A673 (cell line): ENCODE measurements around the gene PPCS. TPM values are rescaled to one million over a fixed set of nuclear protein-coding genes. Genes with fewer than 3 reads are reported as not detected.
"Not testable (repeated sequence)": the region's sequence is repeated elsewhere in the genome, so short reads cannot be mapped to it uniquely, and the experiment has no call there.

Source experiments
- BruUV-seq: library from RNA; stranded (reverse); fragments of 400-500 nt; replicated peaks from 2 replicates; lab custom pipeline; 2021; lab: Mats Ljungman, UMichigan
- CTCF ChIA-PET: fragments of 300-600 bp; sonication (Branson Sonifier 250); formaldehyde crosslinking; loops from one replicate; lab custom pipeline; 2022; ENCODE audit warnings: antibody characterized with exemption; lab: Charles Lee
- POLR2A ChIA-PET: fragments of 300-600 bp; sonication (Branson Sonifier 250); formaldehyde crosslinking; loops from one replicate; lab custom pipeline; 2022; ENCODE audit warnings: antibody characterized with exemption; ENCODE audit not compliant: low non-redundant PET; lab: Charles Lee
- DNase-seq: peaks from one replicate; pipeline ENCODE4 v3.0.0-alpha.2; 2015; ENCODE audit warnings: low spot score
- H3K27ac ChIP-seq: fragments of 200-600 bp; sonication (generic); 2 replicates; pipeline ENCODE4 v1.5.1; 2016; ENCODE audit warnings: mixed run types, low read depth, mild to moderate bottlenecking, mixed read lengths, antibody characterized with exemption, low read length; ENCODE audit not compliant: poor library complexity, severe bottlenecking
- H3K27me3 ChIP-seq: fragments of 200-600 bp; sonication (generic); replicated peaks from 2 replicates; pipeline ENCODE4 v1.6.1; 2017; ENCODE audit warnings: mixed run types, low read depth, mild to moderate bottlenecking, mixed read lengths, antibody characterized with exemption, low read length; ENCODE audit not compliant: insufficient read depth, poor library complexity
- H3K36me3 ChIP-seq: fragments of 200-600 bp; sonication (generic); 2 replicates; pipeline ENCODE4 v1.6.1; 2016; ENCODE audit warnings: mixed run types, mild to moderate bottlenecking, mixed read lengths, antibody characterized with exemption, low read length; ENCODE audit not compliant: insufficient read depth, poor library complexity, severe bottlenecking
- H3K4me1 ChIP-seq: fragments of 200-600 bp; sonication (generic); 2 replicates; pipeline ENCODE4 v1.6.1; 2017; ENCODE audit warnings: mixed run types, mild to moderate bottlenecking, mixed read lengths, antibody characterized with exemption, low read length; ENCODE audit not compliant: insufficient read depth, poor library complexity, severe bottlenecking
- H3K4me3 ChIP-seq: fragments of 200-600 bp; sonication (generic); 2 replicates; pipeline ENCODE4 v1.5.1; 2016; ENCODE audit warnings: low read depth, mixed run types, mild to moderate bottlenecking, mixed read lengths, low read length; ENCODE audit not compliant: poor library complexity, severe bottlenecking
- H3K9me3 ChIP-seq: fragments of 200-600 bp; sonication (generic); 2 replicates; pipeline ENCODE4 v1.6.1; 2016; ENCODE audit warnings: mixed run types, low read depth, mild to moderate bottlenecking, mixed read lengths, antibody characterized with exemption, low read length; ENCODE audit not compliant: poor library complexity, severe bottlenecking
- EZH2 ChIP-seq: fragments of 200-600 bp; sonication (generic); IDR thresholded peaks from 2 replicates; pipeline ENCODE4 v1.6.1; 2017; ENCODE audit warnings: borderline replicate concordance, low read depth, mild to moderate bottlenecking, mixed read lengths, antibody characterized with exemption, low read length; ENCODE audit not compliant: poor library complexity, severe bottlenecking
- intact Hi-C: fragments of 100-400 bp; cut with micrococcal nuclease; formaldehyde crosslinking; loops from one replicate; pipeline ENCODE4 v1.10.0; 2022; ENCODE audit not compliant: unreplicated experiment
- total RNA-seq: library from RNA; stranded (reverse); gene quantifications from 2 replicates; pipeline ENCODE4 v1.2.3, GENCODE V29; 2021
- TF ChIP-seq, protein P1 (sequence below): fragments of 300-800, 200-600 bp; sonication (generic); conservative IDR thresholded peaks from 2 replicates; pipeline ENCODE4 v1.5.1; 2017; ENCODE audit warnings: low read depth, mild to moderate bottlenecking, antibody characterized with exemption, low read length, moderate library complexity, mixed read lengths

PPCS gene
- total RNA-seq, 1 experiment from 2014 or later: 35.7 TPM

DNA sequence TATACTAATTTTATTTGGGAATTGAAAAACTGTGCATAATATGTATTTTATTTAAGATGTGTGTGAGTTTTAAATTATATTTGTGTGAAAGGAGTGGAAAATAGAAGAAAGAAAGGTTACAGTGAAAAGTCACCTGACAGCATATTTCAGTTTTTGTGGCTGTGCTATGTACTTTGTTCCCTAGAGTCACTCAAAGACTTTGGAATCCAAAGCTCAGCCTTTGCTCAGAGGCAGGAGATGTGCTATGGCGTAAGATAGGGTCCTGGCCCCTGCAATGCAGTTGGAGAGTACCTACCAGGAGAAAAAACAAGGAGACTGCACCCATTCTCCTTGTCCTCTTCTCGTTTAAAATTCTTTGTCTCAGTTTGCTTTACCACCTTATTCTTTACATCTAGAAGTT is 9.7 kb downstream of the PPCS start:
- no peaks in the 10 kb centered on the region for H3K36me3 ChIP-seq
- no TSS peak for BruUV-seq
- TF ChIP-seq, protein P1, sequence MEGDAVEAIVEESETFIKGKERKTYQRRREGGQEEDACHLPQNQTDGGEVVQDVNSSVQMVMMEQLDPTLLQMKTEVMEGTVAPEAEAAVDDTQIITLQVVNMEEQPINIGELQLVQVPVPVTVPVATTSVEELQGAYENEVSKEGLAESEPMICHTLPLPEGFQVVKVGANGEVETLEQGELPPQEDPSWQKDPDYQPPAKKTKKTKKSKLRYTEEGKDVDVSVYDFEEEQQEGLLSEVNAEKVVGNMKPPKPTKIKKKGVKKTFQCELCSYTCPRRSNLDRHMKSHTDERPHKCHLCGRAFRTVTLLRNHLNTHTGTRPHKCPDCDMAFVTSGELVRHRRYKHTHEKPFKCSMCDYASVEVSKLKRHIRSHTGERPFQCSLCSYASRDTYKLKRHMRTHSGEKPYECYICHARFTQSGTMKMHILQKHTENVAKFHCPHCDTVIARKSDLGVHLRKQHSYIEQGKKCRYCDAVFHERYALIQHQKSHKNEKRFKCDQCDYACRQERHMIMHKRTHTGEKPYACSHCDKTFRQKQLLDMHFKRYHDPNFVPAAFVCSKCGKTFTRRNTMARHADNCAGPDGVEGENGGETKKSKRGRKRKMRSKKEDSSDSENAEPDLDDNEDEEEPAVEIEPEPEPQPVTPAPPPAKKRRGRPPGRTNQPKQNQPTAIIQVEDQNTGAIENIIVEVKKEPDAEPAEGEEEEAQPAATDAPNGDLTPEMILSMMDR: no peak
- TF ChIP-seq EZH2: no peak
- H3K9me3 ChIP-seq: no peaks in the 10 kb centered on the region
- no peak overlapping the region for H3K4me3 ChIP-seq
- intact Hi-C loops: no loop called here
- peaks cover 14% of the 10 kb centered on the region for H3K4me1 ChIP-seq
- ChIA-PET CTCF (no interaction called here), POLR2A (no interaction called here)
- H3K27ac ChIP-seq: no peak overlapping the region
- H3K27me3 ChIP-seq: no peaks in the 10 kb centered on the region
- no peak for DNase-seq

DNA sequence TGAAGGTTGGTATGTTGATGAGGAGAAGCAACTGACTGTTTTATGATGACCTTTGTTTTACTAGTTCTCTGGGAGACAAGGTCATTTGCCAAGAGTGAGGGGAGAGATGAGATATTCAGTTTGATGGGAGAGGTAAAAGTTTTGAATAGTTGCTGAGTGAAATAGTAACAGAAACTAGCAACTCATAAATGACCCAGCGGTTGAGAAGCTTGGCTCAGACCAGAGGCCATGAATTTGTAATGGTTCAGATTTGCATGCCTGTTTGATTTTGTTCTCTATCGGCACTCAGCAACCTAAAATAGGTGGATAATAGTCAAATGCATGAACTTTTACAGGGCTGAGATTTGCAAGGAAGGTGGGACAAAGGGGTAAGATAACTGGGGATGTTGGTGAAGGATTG is 13.4 kb downstream of the PPCS start:
- TF ChIP-seq, protein P1: no peak
- no peak for TF ChIP-seq EZH2
- Histone ChIP-seq H3K4me1 (no peaks in the 10 kb centered on the region), H3K36me3 (no peaks in the 10 kb centered on the region), H3K9me3 (no peaks in the 10 kb centered on the region), H3K4me3 (no peak overlapping the region), H3K27me3 (no peaks in the 10 kb centered on the region), H3K27ac (no peak overlapping the region)
- no peak for DNase-seq
- POLR2A ChIA-PET: no interaction called here
- CTCF ChIA-PET: no interaction called here
- BruUV-seq: no TSS peak
- intact Hi-C loops: no loop called here

DNA sequence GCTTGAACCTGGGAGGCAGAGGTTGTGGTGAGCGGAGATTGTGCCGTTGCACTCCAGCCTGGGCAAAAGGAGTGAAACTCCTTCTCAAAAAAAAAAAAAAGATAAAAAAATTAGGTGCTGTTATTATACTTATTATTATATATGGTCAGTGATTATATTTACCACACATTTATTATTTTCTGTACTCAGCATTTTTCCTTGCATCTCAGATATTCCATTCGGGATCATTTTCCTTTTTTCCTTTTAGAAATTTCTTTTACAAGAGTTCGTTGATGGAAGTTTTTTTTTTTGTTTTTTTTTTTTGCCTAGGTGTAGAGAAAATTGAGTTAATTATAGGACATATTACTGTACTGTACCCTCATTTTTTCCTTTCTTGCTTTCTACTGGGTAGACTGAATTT is 20.3 kb downstream of the PPCS start:
- no peaks in the 10 kb centered on the region for H3K36me3 ChIP-seq
- intact Hi-C loops: no loop called here
- no peaks in the 10 kb centered on the region for H3K9me3 ChIP-seq
- DNase-seq: no peak
- POLR2A ChIA-PET: no interaction called here
- no TSS peak for BruUV-seq
- TF ChIP-seq, protein P1: no peak
- no peak for TF ChIP-seq EZH2
- no peaks in the 10 kb centered on the region for H3K27me3 ChIP-seq
- CTCF ChIA-PET: no interaction called here
- no peak overlapping the region for H3K27ac ChIP-seq
- H3K4me3 ChIP-seq: no peak overlapping the region
- no peaks in the 10 kb centered on the region for H3K4me1 ChIP-seq

DNA sequence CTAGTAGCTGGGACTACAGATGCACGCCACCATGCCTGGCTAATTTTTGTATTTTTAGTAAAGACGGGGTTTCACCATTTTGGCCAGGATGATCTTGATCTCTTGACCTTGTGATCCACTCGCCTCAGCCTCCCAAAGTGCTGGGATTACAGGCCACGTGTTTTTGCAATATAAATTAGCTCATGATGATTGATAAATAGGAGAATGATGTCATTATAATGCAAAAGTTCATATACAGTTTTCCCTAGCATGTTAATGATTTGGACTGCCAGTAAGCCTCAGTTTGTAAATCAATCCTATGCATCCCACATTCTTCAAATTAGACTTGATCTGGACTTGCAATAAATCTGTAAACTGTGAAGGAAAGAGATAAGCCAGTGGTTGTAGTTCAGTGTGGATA is 21.0 kb downstream of the PPCS start:
- DNase-seq, CTCF ChIA-PET, POLR2A ChIA-PET, H3K36me3 ChIP-seq, H3K4me1 ChIP-seq, intact Hi-C loops, BruUV-seq, H3K4me3 ChIP-seq, H3K27ac ChIP-seq, H3K9me3 ChIP-seq, H3K27me3 ChIP-seq: not testable (repeated sequence)
